ENCODE data around the gene CXCL1.

CXCL1 gene

DNA sequence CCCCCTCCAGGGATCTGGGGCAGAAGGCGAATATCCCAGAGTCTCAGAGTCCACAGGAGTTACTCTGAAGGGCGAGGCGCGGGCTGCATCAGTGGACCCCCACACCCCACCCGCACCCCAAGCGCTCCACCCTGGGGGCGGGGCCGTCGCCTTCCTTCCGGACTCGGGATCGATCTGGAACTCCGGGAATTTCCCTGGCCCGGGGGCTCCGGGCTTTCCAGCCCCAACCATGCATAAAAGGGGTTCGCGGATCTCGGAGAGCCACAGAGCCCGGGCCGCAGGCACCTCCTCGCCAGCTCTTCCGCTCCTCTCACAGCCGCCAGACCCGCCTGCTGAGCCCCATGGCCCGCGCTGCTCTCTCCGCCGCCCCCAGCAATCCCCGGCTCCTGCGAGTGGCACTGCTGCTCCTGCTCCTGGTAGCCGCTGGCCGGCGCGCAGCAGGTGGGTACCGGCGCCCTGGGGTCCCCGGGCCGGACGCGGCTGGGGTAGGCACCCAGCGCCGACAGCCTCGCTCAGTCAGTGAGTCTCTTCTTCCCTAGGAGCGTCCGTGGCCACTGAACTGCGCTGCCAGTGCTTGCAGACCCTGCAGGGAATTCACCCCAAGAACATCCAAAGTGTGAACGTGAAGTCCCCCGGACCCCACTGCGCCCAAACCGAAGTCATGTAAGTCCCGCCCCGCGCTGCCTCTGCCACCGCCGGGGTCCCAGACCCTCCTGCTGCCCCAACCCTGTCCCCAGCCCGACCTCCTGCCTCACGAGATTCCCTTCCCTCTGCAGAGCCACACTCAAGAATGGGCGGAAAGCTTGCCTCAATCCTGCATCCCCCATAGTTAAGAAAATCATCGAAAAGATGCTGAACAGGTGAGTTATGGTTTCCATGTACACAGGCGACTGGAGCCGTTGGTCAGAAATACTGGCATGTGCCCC lies at the start of gene CXCL1:
TSS of gene CXCL1 (plus strand) at position 264 of the 926 bp plus-strand sequence. CDS start at position 342, 78 bp downstream.
- no peak for DNase-seq (ENCODE audit: low read depth in 2 of 2)

DNA sequence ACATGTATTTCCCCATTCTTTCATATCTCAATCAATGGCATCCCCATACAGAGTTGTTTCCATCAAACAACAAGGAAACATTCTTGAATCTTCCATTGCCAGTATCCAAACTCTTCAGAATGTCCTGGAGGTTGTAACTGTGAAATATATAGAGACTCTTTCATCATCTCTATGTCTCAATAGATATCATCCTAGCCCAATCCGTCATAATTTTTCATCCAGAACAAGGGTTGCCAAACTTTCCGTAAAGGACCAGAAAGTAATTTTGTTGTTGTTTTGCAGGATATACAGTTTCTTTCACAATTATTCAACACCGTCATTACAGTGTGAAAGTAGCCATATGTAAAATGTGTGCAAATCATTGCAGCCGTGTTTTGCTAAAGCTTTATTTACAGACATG lies 47.9 kb upstream of the CXCL1 start:
- DNase-seq (ENCODE audit: low read depth in 2 of 2) = no peak

DNA sequence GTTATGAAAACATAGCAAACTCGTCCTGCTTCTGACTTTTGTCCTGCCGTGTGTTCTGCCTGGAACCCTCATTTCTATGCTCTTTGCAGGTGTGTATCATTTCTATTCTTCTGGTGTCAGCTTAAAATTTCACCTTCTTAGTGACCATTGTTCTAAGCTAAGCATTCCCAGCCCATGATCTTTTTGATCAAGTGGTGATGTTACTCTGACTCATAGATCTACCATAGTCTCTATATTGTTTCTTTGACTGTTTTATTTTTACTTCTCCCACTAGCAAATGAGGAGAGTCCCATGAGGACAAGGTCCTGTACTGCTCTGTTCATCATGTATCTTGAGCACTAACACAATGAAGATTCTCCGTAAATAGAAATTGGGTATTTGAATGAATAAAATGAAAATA lies 46.8 kb upstream of the CXCL1 start:
- no peak for DNase-seq (ENCODE audit: low read depth in 2 of 2)

DNA sequence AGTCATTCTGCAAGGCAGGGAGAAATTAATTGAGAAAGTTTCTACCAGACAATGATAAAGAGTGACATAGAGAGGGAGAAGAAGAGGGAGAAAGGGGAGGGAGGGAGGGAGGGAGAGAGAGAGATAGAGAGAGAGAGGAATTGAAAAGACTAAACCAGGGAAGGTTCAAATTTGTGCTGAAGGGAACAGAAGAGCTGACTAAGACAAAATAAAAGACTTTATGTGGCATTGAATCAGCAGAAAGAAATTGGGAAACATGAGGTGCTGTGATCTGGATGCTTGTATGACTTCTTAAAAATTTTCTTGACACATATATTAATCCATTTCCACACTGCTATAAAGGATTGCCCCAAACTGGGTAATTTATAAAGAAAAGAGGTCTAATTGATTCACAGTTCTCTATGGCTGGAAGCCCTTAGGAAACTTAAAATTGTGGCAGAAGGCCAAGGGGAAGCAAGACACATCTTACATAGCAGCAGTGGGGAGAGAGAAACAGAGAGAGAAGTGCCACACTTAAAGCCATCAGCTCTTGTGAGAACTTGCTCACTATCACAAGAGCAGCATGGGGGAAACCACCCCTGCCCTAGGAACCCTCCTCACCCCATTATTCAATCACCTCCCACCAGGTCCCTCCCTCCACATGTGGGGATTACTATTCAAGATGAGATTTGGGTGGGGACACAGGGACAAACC lies 46.2 kb upstream of the CXCL1 start:
- DNase-seq (ENCODE audit: low read depth in 2 of 2) = no peak

DNA sequence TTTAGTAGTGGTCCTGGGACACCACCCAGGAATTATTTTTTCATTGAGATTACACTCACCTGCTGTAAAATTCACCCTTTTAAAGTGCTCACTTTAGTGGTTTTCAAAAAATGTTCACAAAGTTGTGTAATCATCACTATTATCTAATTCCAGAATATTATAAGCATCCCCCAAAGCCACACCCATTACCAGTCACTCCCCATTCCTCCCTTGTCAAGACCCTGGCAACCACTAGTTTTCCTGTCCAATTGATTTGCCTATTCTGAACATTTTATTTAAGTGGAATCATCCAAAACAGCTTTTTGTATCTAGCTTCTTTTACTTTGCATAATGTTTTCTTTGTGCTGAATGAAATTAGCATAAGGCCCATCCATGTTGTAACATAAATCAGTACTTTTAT lies 45.4 kb upstream of the CXCL1 start:
- DNase-seq (ENCODE audit: low read depth in 2 of 2) = no peak

DNA sequence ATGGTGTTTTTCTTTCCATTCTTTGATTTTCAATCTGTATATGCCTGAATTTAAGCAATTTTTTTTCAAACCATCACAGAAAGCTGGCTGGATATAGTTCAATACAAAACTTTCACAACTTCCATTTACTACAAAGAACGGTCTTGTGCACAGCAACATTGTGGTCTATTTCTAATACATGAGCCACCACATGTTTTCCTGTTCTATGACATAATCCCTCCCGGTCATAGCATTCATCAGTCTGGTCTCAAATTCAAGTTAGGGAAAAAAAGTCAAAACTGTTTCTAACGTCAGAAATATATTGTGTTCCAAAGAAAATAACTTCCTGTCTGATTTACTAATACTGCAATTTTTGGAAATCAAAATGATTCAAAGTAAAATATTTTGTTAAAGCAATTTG lies 40.2 kb upstream of the CXCL1 start:
- DNase-seq (ENCODE audit: low read depth in 2 of 2) = no peak

DNA sequence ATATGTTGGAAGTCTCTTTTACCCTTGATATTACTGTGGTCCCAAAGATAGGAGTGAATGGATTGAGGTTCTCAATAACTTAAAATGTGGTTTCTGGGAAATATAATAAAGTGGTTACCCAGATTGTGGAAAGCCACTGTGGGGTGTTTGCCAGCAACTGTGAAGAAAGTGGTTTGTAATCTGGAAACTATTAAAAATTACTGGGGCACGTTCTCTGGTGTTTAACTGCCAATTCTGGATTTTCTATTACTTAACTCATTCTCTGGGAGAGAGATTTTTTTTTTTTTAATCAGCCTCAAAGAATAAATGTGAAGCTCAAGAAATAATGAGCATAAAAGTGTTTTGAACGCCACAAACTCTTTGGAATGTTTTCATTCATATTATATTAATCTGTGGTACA lies 37.6 kb upstream of the CXCL1 start:
- DNase-seq (ENCODE audit: low read depth in 2 of 2) = no peak

DNA sequence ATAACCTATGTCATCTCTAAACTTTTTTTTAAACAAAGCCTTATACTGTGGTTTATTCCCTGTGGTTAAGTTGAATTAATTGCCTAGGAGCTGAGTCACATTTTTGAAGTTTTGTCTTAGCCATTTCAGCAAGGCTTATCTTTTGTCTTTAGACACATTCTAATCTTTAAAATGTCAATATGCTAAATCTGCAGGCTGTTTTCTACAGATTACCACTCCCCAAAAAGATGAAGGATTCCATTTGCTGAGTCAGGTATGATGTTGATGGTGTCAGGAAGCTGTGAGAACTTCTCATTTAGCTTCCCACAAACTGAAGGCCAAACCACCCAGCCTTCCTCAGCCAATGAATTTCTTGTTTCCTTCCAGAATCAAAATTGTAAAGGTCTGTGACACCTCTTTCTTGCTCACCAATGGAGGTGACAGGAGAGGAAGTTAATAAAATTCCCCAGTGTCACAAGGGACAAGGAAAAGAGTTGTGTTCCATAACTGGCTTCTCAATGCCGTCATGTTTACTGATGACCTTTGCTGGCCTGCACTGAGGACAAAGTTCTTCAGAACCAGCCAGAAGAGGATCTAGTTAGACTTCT lies 36.4 kb upstream of the CXCL1 start:
- no peak for DNase-seq (ENCODE audit: low read depth in 2 of 2)

DNA sequence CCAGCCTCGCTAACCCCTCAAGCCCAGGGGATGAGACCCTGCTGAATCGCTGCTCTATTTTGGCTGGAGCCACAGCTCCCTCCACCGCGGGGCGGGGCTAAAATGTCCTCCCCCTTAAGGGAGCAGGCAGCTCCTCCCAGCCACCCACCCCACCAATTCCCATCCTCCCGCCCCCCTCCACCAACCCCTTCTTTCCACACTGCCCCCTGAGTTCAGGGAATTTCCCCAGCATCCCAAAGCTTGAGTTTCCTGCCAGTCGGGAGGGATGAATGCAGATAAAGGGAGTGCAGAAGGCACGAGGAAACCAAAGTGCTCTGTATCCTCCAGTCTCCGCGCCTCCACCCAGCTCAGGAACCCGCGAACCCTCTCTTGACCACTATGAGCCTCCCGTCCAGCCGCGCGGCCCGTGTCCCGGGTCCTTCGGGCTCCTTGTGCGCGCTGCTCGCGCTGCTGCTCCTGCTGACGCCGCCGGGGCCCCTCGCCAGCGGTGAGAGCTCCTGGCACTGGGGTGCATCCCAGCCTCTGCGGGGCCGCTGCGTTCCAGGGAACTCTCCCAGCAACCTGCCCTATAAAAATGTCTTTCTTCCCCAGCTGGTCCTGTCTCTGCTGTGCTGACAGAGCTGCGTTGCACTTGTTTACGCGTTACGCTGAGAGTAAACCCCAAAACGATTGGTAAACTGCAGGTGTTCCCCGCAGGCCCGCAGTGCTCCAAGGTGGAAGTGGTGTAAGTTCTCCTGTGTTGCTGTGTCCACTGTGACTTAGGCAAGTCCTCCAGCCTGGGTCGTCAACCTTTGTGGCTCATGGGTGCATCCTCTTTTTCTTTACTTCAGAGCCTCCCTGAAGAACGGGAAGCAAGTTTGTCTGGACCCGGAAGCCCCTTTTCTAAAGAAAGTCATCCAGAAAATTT lies 32.6 kb upstream of the CXCL1 start, which contains the start of gene CXCL6:
TSS of gene CXCL6 (plus strand) at position 306 of the 907 bp plus-strand sequence. CDS start at position 379, 73 bp downstream.
- DNase-seq (ENCODE audit: low read depth in 2 of 2) = no peak

DNA sequence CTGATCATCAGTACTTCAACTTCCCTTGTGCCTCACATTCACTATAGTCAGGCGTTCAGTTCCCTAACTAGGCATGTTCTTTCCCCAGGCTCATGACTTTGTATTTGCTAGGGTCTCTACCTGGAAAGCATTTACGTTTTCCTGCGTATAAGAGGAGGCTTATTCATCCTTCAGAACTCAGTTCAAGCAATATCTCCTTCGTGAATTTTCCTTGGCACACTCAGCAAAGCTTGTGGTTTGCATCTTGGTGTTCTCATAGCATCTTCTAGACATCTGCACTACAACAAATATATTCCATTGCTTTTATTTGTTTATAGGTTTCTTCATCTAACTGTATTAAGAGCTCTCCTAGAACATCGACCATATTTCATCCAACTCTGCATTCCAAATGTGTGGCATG lies 30.1 kb upstream of the CXCL1 start:
- no peak for DNase-seq (ENCODE audit: low read depth in 2 of 2)

DNA sequence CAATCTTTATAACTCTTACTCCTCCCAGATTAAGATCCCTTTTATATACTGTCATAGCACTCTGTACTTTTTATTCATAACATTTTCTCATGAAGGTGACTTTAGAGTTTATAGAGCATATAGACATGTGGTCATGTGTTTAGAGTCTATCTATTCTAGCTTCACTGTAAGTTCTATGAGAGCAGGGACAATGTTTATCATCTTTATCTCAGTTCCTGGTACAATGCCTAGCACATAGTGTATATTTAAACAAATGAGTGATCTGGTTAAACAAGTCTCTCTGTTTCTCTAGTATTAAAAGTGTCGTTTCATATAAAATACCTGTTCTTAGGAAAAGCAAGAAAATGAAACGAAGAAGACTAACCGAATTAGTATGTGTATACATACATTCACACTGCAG lies 29.5 kb upstream of the CXCL1 start:
- DNase-seq (ENCODE audit: low read depth in 2 of 2) = no peak

DNA sequence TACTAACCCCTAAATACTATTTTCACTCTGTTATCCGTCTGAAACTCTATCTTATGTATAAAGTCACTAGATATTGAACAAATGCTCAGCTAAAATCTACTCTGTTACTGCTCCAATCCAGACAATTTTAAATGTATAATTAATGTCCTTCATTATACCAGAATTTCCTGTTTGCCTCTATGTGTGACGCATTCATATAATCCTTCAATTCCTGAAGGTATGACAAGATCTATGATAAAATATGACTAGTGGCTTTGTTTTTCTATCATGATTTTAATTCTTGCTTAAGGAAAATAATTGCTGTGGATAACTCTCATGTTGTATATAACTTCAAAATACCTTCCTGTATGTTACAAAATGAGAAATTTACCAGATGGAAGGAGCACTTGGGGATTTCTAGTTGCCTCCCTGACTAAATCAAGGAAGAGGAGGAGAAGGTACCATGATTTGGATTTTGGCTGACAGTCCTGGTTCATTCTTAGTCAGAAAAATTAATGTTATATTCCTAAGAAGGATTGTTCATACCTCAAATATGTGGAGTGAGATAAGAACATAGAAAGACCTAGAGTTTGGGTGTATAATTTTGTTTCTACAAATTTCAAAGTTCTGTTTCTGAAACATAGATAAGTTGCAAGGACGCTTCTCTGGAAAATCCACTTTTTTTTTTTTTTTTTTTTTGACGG lies 27.8 kb upstream of the CXCL1 start:
- DNase-seq (ENCODE audit: low read depth in 2 of 2) = no peak

DNA sequence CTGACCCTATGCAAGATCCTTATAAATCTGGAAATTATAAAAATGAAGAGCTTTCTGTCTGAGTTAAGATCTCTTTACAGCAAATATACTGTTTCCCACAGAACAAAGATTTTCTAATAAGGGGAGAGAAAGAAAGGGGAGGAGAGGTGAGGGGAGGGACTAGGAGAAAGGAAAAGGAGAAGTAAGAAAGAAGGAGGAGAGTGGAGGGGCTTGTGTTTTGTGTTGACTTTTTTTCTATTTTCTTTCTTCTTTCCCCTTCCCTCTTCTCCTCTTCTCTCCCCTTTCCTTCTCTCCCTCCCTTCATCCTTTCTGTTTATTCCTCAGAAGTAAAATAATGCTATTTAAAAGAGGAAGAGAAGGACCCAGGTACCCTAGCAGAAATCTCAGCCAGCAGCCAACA lies 26.5 kb upstream of the CXCL1 start:
- DNase-seq (ENCODE audit: low read depth in 2 of 2) = no peak

DNA sequence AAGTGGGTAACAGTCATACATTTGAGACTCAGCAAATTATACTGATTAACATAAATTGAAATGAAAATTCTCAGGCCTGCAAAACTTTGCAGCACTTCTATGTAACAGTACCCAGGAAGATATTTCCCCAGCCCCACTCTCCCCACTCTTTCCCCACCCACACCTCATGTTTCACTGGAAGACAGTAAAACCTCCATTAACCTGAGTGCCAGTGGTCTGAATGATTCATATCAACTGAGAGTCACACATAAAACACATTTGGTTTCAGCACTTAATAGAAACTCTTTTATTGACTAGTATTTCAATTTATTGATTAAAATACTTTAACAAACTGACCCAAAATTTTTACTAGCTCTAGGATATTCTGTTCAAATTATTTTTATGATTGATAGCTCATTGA lies 25.8 kb upstream of the CXCL1 start:
- DNase-seq (ENCODE audit: low read depth in 2 of 2) = no peak

DNA sequence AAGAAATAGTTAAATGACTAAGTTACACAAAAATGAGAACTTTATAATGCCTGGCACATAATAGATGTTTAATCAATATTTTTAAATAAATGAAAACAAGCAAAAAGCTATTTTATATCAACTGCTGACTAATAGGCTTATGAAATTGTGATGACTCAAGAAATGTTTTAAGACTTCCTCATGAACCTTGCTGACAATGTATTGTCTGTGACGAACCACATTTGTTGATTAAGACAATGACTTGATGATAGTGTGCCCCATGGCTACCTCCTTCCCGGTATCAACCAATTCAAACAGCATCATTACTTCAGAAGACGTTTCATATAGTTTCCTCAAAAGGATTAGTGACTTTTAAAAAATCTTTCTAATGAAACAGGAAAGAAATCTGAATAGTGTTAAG lies 24.8 kb upstream of the CXCL1 start:
- no peak for DNase-seq (ENCODE audit: low read depth in 2 of 2)

DNA sequence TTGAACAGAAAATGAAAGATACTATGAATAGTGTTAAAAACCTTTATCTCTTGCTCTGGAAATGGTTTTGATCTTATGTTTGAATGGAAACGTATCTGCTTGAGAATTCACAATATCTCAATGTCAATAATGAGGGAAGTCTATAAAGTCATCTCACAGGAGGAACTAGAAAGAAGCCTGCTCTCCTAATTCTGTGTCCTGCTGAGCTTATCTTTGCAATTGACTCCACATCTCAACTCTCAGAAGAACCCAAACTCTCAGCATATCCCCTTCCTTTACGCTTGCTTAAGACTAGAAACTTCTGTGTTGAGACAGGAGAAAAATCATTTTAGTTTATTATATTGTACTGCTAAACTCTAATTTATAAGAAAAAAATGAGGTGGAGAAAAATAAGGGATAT lies 24.4 kb upstream of the CXCL1 start:
- DNase-seq (ENCODE audit: low read depth in 2 of 2) = no peak

DNA sequence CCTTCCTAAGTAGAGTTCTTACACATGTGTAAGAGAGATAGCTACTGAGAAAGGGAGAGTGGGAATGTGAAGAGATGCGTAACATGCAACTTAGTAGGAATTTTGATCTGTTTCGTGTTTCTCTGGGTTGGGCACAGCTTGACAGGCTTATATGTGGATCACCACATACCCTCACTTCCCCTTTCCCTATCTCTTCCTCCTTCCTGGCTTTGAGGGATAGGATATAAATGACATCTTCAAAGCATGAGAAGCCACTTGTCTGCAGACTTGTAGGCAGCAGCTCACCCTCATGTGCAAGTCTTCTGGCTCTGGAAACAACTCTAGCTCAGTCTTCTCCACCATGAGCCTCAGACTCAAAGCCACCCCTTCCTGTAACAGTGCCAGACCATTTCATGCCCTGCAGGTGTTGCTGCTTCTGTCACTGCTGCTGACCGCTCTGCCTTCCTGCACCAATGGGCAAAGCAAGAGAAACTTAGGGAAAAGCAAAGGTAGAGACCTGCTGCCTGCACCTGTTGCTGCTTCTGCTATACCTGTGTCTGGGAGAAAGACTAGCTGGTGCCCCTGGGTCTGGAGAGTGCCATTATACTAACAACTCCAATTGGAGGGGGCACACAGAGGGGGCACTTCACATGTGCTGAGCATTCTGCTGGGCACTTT lies 21.5 kb upstream of the CXCL1 start:
- DNase-seq (ENCODE audit: low read depth in 2 of 2) = no peak

DNA sequence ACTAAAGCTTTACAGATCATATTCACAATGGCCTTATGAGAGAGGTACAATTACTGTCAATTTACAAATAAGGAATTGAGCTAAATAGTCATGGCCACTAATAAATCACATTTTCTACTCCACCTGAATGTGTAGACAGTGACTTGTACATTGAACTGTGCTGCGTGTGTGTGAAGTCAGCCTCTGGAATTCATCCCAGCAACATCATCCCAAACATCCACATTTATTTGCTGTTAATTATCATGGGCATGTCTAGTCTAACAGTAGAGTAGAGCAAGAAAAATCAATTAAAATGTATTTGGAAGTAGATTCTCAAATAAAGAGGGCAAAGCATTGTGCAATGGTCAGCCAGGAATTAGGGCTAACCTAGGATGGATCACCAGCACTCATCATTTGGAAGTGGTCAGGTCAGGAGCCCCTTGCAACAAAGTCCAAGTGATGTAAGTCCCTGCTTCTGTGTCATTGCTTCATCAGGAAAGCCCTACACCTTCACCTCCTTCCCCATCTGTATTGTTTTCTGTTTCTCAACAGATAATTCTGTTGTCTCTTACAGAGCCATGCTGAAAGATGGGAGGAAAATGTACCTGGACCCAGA lies 20.9 kb upstream of the CXCL1 start:
- DNase-seq (ENCODE audit: low read depth in 2 of 2) = no peak

DNA sequence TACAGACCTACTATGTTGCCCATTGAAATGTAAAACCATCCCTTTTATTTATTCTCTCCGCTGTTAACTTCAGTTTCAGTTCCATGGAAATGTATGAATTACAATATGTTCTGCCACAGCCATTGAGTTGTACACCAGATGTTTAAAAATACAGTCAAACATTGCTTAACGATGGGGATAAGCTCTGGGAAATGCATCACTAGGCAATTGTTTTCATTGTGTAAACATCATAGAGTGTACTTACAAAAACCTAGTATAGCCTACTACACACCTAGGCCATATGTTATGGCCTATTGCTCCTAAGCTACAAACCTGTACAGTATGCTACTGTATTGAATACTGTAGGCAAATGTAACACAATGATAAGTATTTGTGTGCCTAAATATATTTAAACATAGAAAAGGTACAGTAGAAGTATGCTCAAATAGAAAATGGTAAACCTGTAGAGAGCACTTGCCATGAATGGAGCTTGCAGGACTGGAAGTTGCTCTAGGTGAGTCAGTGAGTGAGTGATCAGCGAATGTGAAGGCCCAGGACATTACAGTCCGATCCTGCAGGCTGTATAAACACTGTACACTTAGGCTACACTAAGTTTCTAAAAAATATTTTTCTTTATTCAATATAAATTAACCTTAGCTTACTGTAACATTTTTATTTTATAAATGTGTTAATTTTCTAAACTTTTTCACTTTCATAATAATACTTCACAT lies 18.8 kb upstream of the CXCL1 start:
- no peak for DNase-seq (ENCODE audit: low read depth in 2 of 2)
